GM21717 (cell line): Measurements from ENCODE around the gene KNDC1.
"Not testable (repeated sequence)": the region's sequence is repeated elsewhere in the genome, so short reads cannot be mapped to it uniquely, and the experiment has no call there.

Experiments
- ATAC-seq: cut with Tn5 transposase; IDR thresholded peaks from one replicate; pipeline ENCODE4 v1.9.1; 2021; ENCODE audit warnings: mild to moderate bottlenecking, moderate library complexity; ENCODE audit not compliant: unreplicated experiment

The KNDC1 gene

GRCh38 chr10:133162178-133162909 lies 2.3 kb downstream of the KNDC1 start:
- ATAC-seq = no peak

- no peak for ATAC-seq
These were observed 3.2 kb downstream of the KNDC1 start for GRCh38 chr10:133162910-133163856.

GRCh38 chr10:133163889-133164815 lies 4.1 kb downstream of the KNDC1 start:
- no peak for ATAC-seq

GRCh38 chr10:133164816-133165555 lies 5.0 kb downstream of the KNDC1 start:
- no peak for ATAC-seq

- ATAC-seq = no peak
These were observed 5.8 kb downstream of the KNDC1 start for GRCh38 chr10:133165556-133166503.

GRCh38 chr10:133166504-133166827 lies 6.4 kb downstream of the KNDC1 start:
- no peak for ATAC-seq

- no peak for ATAC-seq
These were observed 7.0 kb downstream of the KNDC1 start for GRCh38 chr10:133166828-133167692.

- ATAC-seq = no peak
These were observed 7.9 kb downstream of the KNDC1 start for GRCh38 chr10:133167693-133168616.

- ATAC-seq = no peak
These were observed 8.6 kb downstream of the KNDC1 start for GRCh38 chr10:133168617-133169031.

- ATAC-seq = no peak
These were observed 9.3 kb downstream of the KNDC1 start for GRCh38 chr10:133169173-133169947.

GRCh38 chr10:133170092-133170491 lies 10.1 kb downstream of the KNDC1 start:
- ATAC-seq = no peak

GRCh38 chr10:133173860-133174640 lies 14.0 kb downstream of the KNDC1 start:
- ATAC-seq = no peak

GRCh38 chr10:133174689-133175263 lies 14.8 kb downstream of the KNDC1 start:
- no peak for ATAC-seq

- ATAC-seq = not testable (repeated sequence)
These were observed 15.6 kb downstream of the KNDC1 start for GRCh38 chr10:133175624-133176023.

- no peak for ATAC-seq
These were observed 16.5 kb downstream of the KNDC1 start for GRCh38 chr10:133176546-133176945.
